ENCODE data around the gene PTPRT. TPM values are rescaled to one million over a fixed set of nuclear protein-coding genes. Genes with fewer than 3 reads are reported as not detected.

Gene PTPRT
- total and polyA plus RNA-seq, 2 of the 13 experiments (the other 11 are each of a cell fraction or from before 2014, with no cell fraction given) = under 0.01 to 0.09 TPM

- POLR2A ChIA-PET = no interaction called here
- H3K27me3 ChIP-seq (ENCODE audit: control insufficient read depth in 1 of 2, insufficient read depth in 2 of 2, low read length in 2 of 2) = no peaks in the 10 kb centered on the region
- CTCF ChIA-PET (ENCODE audit: low intra/inter-chr PET ratio, low total read pairs) = no interaction called here
- no peaks in the 10 kb centered on the region for H3K36me3 ChIP-seq (replicated peaks in 1 of 2; ENCODE audit: control insufficient read depth in 1 of 2, insufficient read depth in 2 of 2, low read length in 2 of 2)
- H3K27ac ChIP-seq (ENCODE audit: extremely low read length, insufficient read depth, low read length) = no peak overlapping the region
- no peak for ATAC-seq
- in situ Hi-C loops (cut with HindIII; ENCODE audit: extremely low pct_ligation_motif_present, low pct_unique_long_range_greater_than_20kb) (no loop called here), intact Hi-C loops (cut with micrococcal nuclease; ENCODE audit: unreplicated experiment) (no loop called here)
- H3K4me1 ChIP-seq (ENCODE audit: insufficient read depth, low read length) = no peaks in the 10 kb centered on the region
- DNase-seq (ENCODE audit: low spot score) = no peak
- H4K20me1 ChIP-seq (ENCODE audit: insufficient read depth, low read length) = no peaks in the 10 kb centered on the region
- H3K4me2 ChIP-seq (ENCODE audit: low read depth, low read length) = no peak overlapping the region
- H3K9ac ChIP-seq (ENCODE audit: insufficient read depth, low read depth, low read length) = no peak overlapping the region
- no peak overlapping the region for H2AFZ ChIP-seq (ENCODE audit: low read length)
- TF ChIP-seq DNMT3B (CRISPR knock-in tag; conservative IDR thresholded peaks at IDR 0.05) (no peak), PBX3 (CRISPR knock-in tag; IDR thresholded peaks at IDR 0.05; ENCODE audit: borderline replicate concordance) (no peak), ZKSCAN8 (CRISPR knock-in tag; IDR thresholded peaks at IDR 0.05; ENCODE audit: borderline replicate concordance) (no peak), ZBTB7B (CRISPR knock-in tag; IDR thresholded peaks at IDR 0.05) (no peak), ZBTB4 (CRISPR knock-in tag; IDR thresholded peaks at IDR 0.05; ENCODE audit: borderline replicate concordance) (no peak), ZNF780A (CRISPR knock-in tag; IDR thresholded peaks at IDR 0.05) (no peak), KLF16 (CRISPR knock-in tag; IDR thresholded peaks at IDR 0.05) (no peak), HOXA5 (CRISPR knock-in tag; IDR thresholded peaks at IDR 0.05) (no peak), MYPOP (CRISPR knock-in tag; IDR thresholded peaks at IDR 0.05) (no peak), IRF2 (CRISPR knock-in tag; IDR thresholded peaks at IDR 0.05) (no peak)
- 3% methylated on average over 6 of the region's 6 CpGs for WGBS (ENCODE audit: low lambda C conversion rate)
- FAIRE-seq = no peak
- H3K9me3 ChIP-seq (ENCODE audit: low read length) = peaks cover 39% of the 10 kb centered on the region
- BruUV-seq (replicated peaks) = no TSS peak
- H3K79me2 ChIP-seq (ENCODE audit: insufficient read depth, low read length) = no peaks in the 10 kb centered on the region
- H3K4me3 ChIP-seq (replicated peaks in 1 of 3; ENCODE audit: insufficient read depth in 1 of 3, low read depth in 2 of 3, low read length in 3 of 3) = no peak overlapping the region
Measured at GRCh38 chr20:42744756-42745465, 444.8 kb downstream of the PTPRT start.
